Activated CD4-positive, alpha-beta memory T cell treated with anti-CD3 and anti-CD28 coated beads, Interleukin-2, amount 10 ng/mL, durations not matched to agents 7 days and 5 days (primary cell): Measurements from ENCODE around the gene ORC5. TPM values are rescaled to one million over a fixed set of nuclear protein-coding genes. Genes with fewer than 3 reads are reported as not detected.
"Not testable (repeated sequence)": the region's sequence is repeated elsewhere in the genome, so short reads cannot be mapped to it uniquely, and the experiment has no call there.

Experiments used
- CTCF ChIA-PET: fragments of 350-600 bp; sonication (Branson Sonifier 250); formaldehyde crosslinking; loops from one replicate; lab custom pipeline; 2021; ENCODE audit warnings: antibody characterized with exemption, inconsistent platforms; lab: Charles Lee
- POLR2A ChIA-PET: fragments of 350-600 bp; sonication (Branson Sonifier 250); formaldehyde crosslinking; loops from one replicate; lab custom pipeline; 2021; ENCODE audit warnings: antibody characterized with exemption; lab: Charles Lee
- DNase-seq: peaks from one replicate; pipeline ENCODE4 v3.0.0-alpha.2; 2020
- H3K27ac Mint-ChIP-seq: one replicate; pipeline ENCODE4 v1.8.0; 2021; ENCODE audit warnings: mild to moderate bottlenecking, mixed read lengths
- H3K27me3 Mint-ChIP-seq: one replicate; pipeline ENCODE4 v1.8.0; 2021; ENCODE audit warnings: mixed read lengths
- H3K36me3 Mint-ChIP-seq: one replicate; pipeline ENCODE4 v1.8.0; 2021; ENCODE audit warnings: low read depth, mixed read lengths
- H3K4me1 Mint-ChIP-seq: one replicate; pipeline ENCODE4 v1.8.0; 2021; ENCODE audit warnings: mixed read lengths
- H3K4me3 Mint-ChIP-seq: one replicate; pipeline ENCODE4 v1.8.0; 2021; ENCODE audit warnings: mild to moderate bottlenecking, mixed read lengths
- H3K9me3 Mint-ChIP-seq: one replicate; pipeline ENCODE4 v1.8.0; 2021; ENCODE audit warnings: mixed read lengths
- total RNA-seq, 2 experiments: library from RNA; stranded (reverse); gene quantifications; one replicate each; pipeline ENCODE4 v1.2.3, GENCODE V29; 2021

Gene ORC5
- total RNA-seq: 10 to 100 TPM; 20.0 to 21.2 TPM

- H3K9me3 Mint-ChIP-seq: no peaks in the 10 kb centered on the region
- peaks cover 16% of the 10 kb centered on the region for H3K27me3 Mint-ChIP-seq
- ChIA-PET CTCF (interaction anchor here (1.9 kb wide), 1 partner anchor 24 kb away, joined by 8 read pairs; no protein-coding TSS in a partner anchor), POLR2A (no interaction called here)
- peaks cover 19% of the 10 kb centered on the region for H3K36me3 Mint-ChIP-seq
- peaks cover 34% of the 10 kb centered on the region for H3K4me1 Mint-ChIP-seq
- peak; percentile 80 for DNase-seq
- peak within 1 kb of the TSS; percentile 95 for H3K4me3 Mint-ChIP-seq
- peak within 1 kb of the TSS; percentile 90 for H3K27ac Mint-ChIP-seq
These were observed at the start of gene ORC5 for GRCh38 chr7:104207731-104208420. Gene ORC5 (minus strand): TSS chr7:104208013. CDS start chr7:104207904, 109 bp downstream.

GRCh38 chr7:104255616-104256015 lies 47.8 kb upstream of the ORC5 start:
- no peaks in the 10 kb centered on the region for H3K4me1 Mint-ChIP-seq
- no peaks in the 10 kb centered on the region for H3K36me3 Mint-ChIP-seq

GRCh38 chr7:104255194-104255593 lies 47.4 kb upstream of the ORC5 start:
- Mint-ChIP-seq H3K36me3 (no peaks in the 10 kb centered on the region), H3K9me3 (no peaks in the 10 kb centered on the region), H3K27ac (no peak overlapping the region), H3K4me3 (no peak overlapping the region), H3K4me1 (no peaks in the 10 kb centered on the region), H3K27me3 (peaks cover 5% of the 10 kb centered on the region)
- POLR2A ChIA-PET: no interaction called here
- no peak for DNase-seq
- CTCF ChIA-PET: interaction anchor here (0.6 to 1.5 kb wide), 2 partner anchors 13 to 33 kb away, joined by 4 to 5 read pairs; no protein-coding TSS in a partner anchor

More at GRCh38 chr7:104255616-104256015, 47.8 kb upstream of the ORC5 start:
- H3K9me3 Mint-ChIP-seq: no peaks in the 10 kb centered on the region
- H3K27ac Mint-ChIP-seq: no peak overlapping the region
- H3K27me3 Mint-ChIP-seq: peaks cover 7% of the 10 kb centered on the region
- ChIA-PET CTCF (interaction anchor here (0.6 to 1.5 kb wide), 2 partner anchors 12 to 32 kb away, joined by 4 to 5 read pairs; no protein-coding TSS in a partner anchor), POLR2A (no interaction called here)
- no peak overlapping the region for H3K4me3 Mint-ChIP-seq
- no peak for DNase-seq

GRCh38 chr7:104254696-104255095 lies 46.9 kb upstream of the ORC5 start:
- Mint-ChIP-seq H3K4me1 (no peaks in the 10 kb centered on the region), H3K27me3 (peaks cover 2% of the 10 kb centered on the region), H3K9me3 (no peaks in the 10 kb centered on the region), H3K36me3 (no peaks in the 10 kb centered on the region), H3K4me3 (no peak overlapping the region), H3K27ac (no peak overlapping the region)
- no peak for DNase-seq
- ChIA-PET CTCF (interaction anchor here (1.5 kb wide), 1 partner anchor 13 kb away, joined by 5 read pairs; no protein-coding TSS in a partner anchor), POLR2A (no interaction called here)

- CTCF ChIA-PET: interaction anchor here (1.2 kb wide), 1 partner anchor 20 kb away, joined by 4 read pairs; no protein-coding TSS in a partner anchor
- DNase-seq: no peak
- H3K9me3 Mint-ChIP-seq: no peaks in the 10 kb centered on the region
- no peak overlapping the region for H3K27ac Mint-ChIP-seq
- no peak overlapping the region for H3K4me3 Mint-ChIP-seq
- POLR2A ChIA-PET: no interaction called here
- no peaks in the 10 kb centered on the region for H3K36me3 Mint-ChIP-seq
- H3K4me1 Mint-ChIP-seq: no peaks in the 10 kb centered on the region
- H3K27me3 Mint-ChIP-seq: peaks cover 5% of the 10 kb centered on the region
These were observed 44.8 kb upstream of the ORC5 start for GRCh38 chr7:104252409-104253134.

- no peak overlapping the region for H3K4me3 Mint-ChIP-seq
- POLR2A ChIA-PET: no interaction called here
- H3K9me3 Mint-ChIP-seq: no peaks in the 10 kb centered on the region
- CTCF ChIA-PET: no interaction called here
- no peak for DNase-seq
- H3K27ac Mint-ChIP-seq: no peak overlapping the region
- peaks cover 26% of the 10 kb centered on the region for H3K27me3 Mint-ChIP-seq
- H3K36me3 Mint-ChIP-seq: no peaks in the 10 kb centered on the region
- H3K4me1 Mint-ChIP-seq: no peaks in the 10 kb centered on the region
These were observed 34.8 kb upstream of the ORC5 start for GRCh38 chr7:104242638-104243037.

GRCh38 chr7:104241538-104242209 lies 33.9 kb upstream of the ORC5 start:
- Mint-ChIP-seq H3K9me3 (no peaks in the 10 kb centered on the region), H3K4me1 (no peaks in the 10 kb centered on the region), H3K27ac (no peak overlapping the region), H3K27me3 (peaks cover 19% of the 10 kb centered on the region), H3K36me3 (no peaks in the 10 kb centered on the region), H3K4me3 (no peak overlapping the region)
- ChIA-PET CTCF (interaction anchor here (3.0 kb wide), 1 partner anchor 11 kb away, joined by 23 read pairs; no protein-coding TSS in a partner anchor), POLR2A (no interaction called here)
- DNase-seq: no peak

GRCh38 chr7:104241135-104241534 lies 33.3 kb upstream of the ORC5 start:
- Mint-ChIP-seq H3K36me3 (no peaks in the 10 kb centered on the region), H3K4me1 (no peaks in the 10 kb centered on the region), H3K9me3 (no peaks in the 10 kb centered on the region), H3K27me3 (peaks cover 19% of the 10 kb centered on the region), H3K4me3 (no peak overlapping the region), H3K27ac (no peak overlapping the region)
- ChIA-PET CTCF (interaction anchor here (3.0 kb wide), 1 partner anchor 11 kb away, joined by 23 read pairs; no protein-coding TSS in a partner anchor), POLR2A (no interaction called here)
- no peak for DNase-seq

- peaks cover 16% of the 10 kb centered on the region for H3K27me3 Mint-ChIP-seq
- H3K36me3 Mint-ChIP-seq: no peaks in the 10 kb centered on the region
- POLR2A ChIA-PET: interaction anchor here (0.9 kb wide), 1 partner anchor 9 kb away, joined by 3 read pairs; no protein-coding TSS in a partner anchor
- no peak overlapping the region for H3K27ac Mint-ChIP-seq
- no peak overlapping the region for H3K4me3 Mint-ChIP-seq
- CTCF ChIA-PET: interaction anchor here (3.0 kb wide), 1 partner anchor 10 kb away, joined by 23 read pairs; no protein-coding TSS in a partner anchor
- no peaks in the 10 kb centered on the region for H3K4me1 Mint-ChIP-seq
- no peaks in the 10 kb centered on the region for H3K9me3 Mint-ChIP-seq
- DNase-seq: no peak
These were observed 32.6 kb upstream of the ORC5 start for GRCh38 chr7:104240401-104240800.

- H3K27me3 Mint-ChIP-seq: peaks cover 22% of the 10 kb centered on the region
- POLR2A ChIA-PET, H3K9me3 Mint-ChIP-seq, CTCF ChIA-PET, H3K4me3 Mint-ChIP-seq, DNase-seq, H3K4me1 Mint-ChIP-seq, H3K36me3 Mint-ChIP-seq, H3K27ac Mint-ChIP-seq: not testable (repeated sequence)
These were observed 27.2 kb upstream of the ORC5 start for GRCh38 chr7:104234990-104235389.

- Mint-ChIP-seq H3K36me3 (no peaks in the 10 kb centered on the region), H3K27ac (no peak overlapping the region), H3K4me3 (no peak overlapping the region), H3K4me1 (no peaks in the 10 kb centered on the region), H3K9me3 (no peaks in the 10 kb centered on the region), H3K27me3 (peaks cover 26% of the 10 kb centered on the region)
- ChIA-PET POLR2A (interaction anchor here (1.0 kb wide), 1 partner anchor 9 kb away, joined by 3 read pairs; no protein-coding TSS in a partner anchor), CTCF (interaction anchor here (0.7 to 3.8 kb wide), 14 partner anchors 9 to 687 kb away, joined by 3 to 25 read pairs (median 4); no protein-coding TSS in a partner anchor)
- DNase-seq: peak; percentile 40
These were observed 23.5 kb upstream of the ORC5 start for GRCh38 chr7:104231054-104232046.
